ENCODE results near the gene CASP3.

DNA sequence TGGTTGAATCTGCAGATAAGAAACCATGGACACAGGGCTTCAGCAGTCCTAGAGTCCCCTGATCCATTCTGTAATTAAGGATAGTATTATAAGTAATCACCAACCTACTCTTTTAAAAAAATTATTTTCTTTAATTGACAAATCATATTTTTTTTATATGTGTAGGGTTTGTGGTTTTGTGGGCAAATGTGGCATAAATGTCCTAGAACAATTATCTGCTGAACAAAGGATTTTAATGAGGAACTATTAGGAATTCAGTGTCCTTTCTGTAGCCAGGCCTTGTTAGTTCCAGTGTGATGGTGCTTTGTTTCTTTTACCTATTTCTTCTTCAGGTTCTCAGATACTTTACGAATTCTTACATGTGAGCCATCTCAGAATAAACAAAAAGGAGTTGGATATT lies 32.7 kb upstream of the CASP3 start:
- TF ChIP-seq, protein P1, sequence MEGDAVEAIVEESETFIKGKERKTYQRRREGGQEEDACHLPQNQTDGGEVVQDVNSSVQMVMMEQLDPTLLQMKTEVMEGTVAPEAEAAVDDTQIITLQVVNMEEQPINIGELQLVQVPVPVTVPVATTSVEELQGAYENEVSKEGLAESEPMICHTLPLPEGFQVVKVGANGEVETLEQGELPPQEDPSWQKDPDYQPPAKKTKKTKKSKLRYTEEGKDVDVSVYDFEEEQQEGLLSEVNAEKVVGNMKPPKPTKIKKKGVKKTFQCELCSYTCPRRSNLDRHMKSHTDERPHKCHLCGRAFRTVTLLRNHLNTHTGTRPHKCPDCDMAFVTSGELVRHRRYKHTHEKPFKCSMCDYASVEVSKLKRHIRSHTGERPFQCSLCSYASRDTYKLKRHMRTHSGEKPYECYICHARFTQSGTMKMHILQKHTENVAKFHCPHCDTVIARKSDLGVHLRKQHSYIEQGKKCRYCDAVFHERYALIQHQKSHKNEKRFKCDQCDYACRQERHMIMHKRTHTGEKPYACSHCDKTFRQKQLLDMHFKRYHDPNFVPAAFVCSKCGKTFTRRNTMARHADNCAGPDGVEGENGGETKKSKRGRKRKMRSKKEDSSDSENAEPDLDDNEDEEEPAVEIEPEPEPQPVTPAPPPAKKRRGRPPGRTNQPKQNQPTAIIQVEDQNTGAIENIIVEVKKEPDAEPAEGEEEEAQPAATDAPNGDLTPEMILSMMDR (IDR thresholded peaks at IDR 0.05), result no peak
- TF ChIP-seq EZH2 (IDR thresholded peaks at IDR 0.05; ENCODE audit: borderline replicate concordance, insufficient read depth, low read depth, low read length, poor library complexity, severe bottlenecking), result no peak

Data from B cell (primary cell).